Stimulated activated CD8-positive, alpha-beta memory T cell treated with anti-CD3 and anti-CD28 coated beads, Interleukin-12 subunit alpha, Interleukin-12 subunit beta, amount 100 ng/mL, for 24 hours (primary cell): ENCODE results near the gene TPST1.
"Not testable (repeated sequence)": the region's sequence is repeated elsewhere in the genome, so short reads cannot be mapped to it uniquely, and the experiment has no call there.

ENCODE experiments used
- DNase-seq: peaks from one replicate; pipeline ENCODE4 v3.0.0-alpha.2; 2020; ENCODE audit errors: extremely low read depth

The TPST1 gene

GRCh38 chr7:66331883-66332282, 126.7 kb downstream of the TPST1 start:
- no peak for DNase-seq

- DNase-seq, result no peak
These were observed 128.3 kb downstream of the TPST1 start for GRCh38 chr7:66333443-66333842.

- no peak for DNase-seq
These were observed 130.2 kb downstream of the TPST1 start for GRCh38 chr7:66335318-66335717.

- DNase-seq, result no peak
These were observed 131.6 kb downstream of the TPST1 start for GRCh38 chr7:66336760-66337159.

- no peak for DNase-seq
These were observed 134.0 kb downstream of the TPST1 start for GRCh38 chr7:66339141-66339540.

- DNase-seq, result no peak
These were observed 139.0 kb downstream of the TPST1 start for GRCh38 chr7:66344166-66344565.

GRCh38 chr7:66348531-66348930, 143.4 kb downstream of the TPST1 start:
- no peak for DNase-seq

- DNase-seq, result no peak
These were observed 143.8 kb downstream of the TPST1 start for GRCh38 chr7:66348959-66349358.

GRCh38 chr7:66352071-66352470, 146.9 kb downstream of the TPST1 start:
- DNase-seq, result no peak

- DNase-seq, result no peak
These were observed 148.4 kb downstream of the TPST1 start for GRCh38 chr7:66353547-66353946.

GRCh38 chr7:66355756-66356155, 150.6 kb downstream of the TPST1 start:
- no peak for DNase-seq

- no peak for DNase-seq
These were observed 151.2 kb downstream of the TPST1 start for GRCh38 chr7:66356277-66356721.

GRCh38 chr7:66357087-66357486, 152.0 kb downstream of the TPST1 start:
- DNase-seq, result no peak

- no peak for DNase-seq
These were observed 154.6 kb downstream of the TPST1 start for GRCh38 chr7:66359656-66360211.

GRCh38 chr7:66362136-66362535, 157.0 kb downstream of the TPST1 start:
- DNase-seq, result no peak

- DNase-seq, result no peak
These were observed 158.5 kb downstream of the TPST1 start for GRCh38 chr7:66363635-66364034.

- DNase-seq, result not testable (repeated sequence)
These were observed 159.9 kb downstream of the TPST1 start for GRCh38 chr7:66365031-66365430.

- no peak for DNase-seq
These were observed 166.1 kb downstream of the TPST1 start for GRCh38 chr7:66371096-66371824.

- DNase-seq, result not testable (repeated sequence)
These were observed 169.2 kb downstream of the TPST1 start for GRCh38 chr7:66374141-66374840.

- no peak for DNase-seq
These were observed 171.3 kb downstream of the TPST1 start for GRCh38 chr7:66376264-66376945.

GRCh38 chr7:66377045-66377444, 171.9 kb downstream of the TPST1 start:
- DNase-seq, result no peak

GRCh38 chr7:66377714-66378113, 172.6 kb downstream of the TPST1 start:
- no peak for DNase-seq
